ENCODE data around the gene SERPINB3.

Gene SERPINB3

DNA sequence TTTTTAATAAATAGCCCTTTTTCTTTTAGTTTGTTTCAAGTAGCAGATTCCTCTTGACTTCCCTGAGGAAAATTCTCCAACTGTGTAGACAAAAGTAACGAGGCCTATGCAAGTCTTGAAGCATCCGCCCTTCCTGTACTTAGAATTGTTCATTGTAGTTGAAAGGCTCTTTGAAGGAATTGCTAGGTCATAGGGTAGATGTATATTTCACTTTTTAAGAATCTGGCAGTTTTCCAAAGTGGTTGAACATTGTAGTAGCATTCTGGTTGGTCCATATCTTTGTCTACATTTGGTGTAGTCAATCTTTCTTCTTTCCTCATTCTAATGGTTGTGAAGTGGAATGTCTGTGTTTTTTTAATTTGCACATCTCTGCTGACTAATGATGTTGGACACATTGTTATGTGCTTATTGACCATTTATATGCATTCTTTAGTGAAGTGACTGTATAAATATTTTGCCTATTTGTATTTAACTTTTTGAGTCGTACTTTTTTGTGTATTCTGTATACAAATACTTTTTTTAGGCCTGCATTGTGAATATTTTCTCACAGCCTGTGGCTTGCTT is 35.5 kb upstream of the SERPINB3 start:
- H3K4me3 ChIP-seq (replicated peaks; ENCODE audit: low read depth, low read length): no peak overlapping the region
- TF ChIP-seq, protein P1, sequence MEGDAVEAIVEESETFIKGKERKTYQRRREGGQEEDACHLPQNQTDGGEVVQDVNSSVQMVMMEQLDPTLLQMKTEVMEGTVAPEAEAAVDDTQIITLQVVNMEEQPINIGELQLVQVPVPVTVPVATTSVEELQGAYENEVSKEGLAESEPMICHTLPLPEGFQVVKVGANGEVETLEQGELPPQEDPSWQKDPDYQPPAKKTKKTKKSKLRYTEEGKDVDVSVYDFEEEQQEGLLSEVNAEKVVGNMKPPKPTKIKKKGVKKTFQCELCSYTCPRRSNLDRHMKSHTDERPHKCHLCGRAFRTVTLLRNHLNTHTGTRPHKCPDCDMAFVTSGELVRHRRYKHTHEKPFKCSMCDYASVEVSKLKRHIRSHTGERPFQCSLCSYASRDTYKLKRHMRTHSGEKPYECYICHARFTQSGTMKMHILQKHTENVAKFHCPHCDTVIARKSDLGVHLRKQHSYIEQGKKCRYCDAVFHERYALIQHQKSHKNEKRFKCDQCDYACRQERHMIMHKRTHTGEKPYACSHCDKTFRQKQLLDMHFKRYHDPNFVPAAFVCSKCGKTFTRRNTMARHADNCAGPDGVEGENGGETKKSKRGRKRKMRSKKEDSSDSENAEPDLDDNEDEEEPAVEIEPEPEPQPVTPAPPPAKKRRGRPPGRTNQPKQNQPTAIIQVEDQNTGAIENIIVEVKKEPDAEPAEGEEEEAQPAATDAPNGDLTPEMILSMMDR (IDR thresholded peaks at IDR 0.05; ENCODE audit: low read depth, low read length, missing control alignments): no peak
- no peak for DNase-seq (ENCODE audit: extremely low read depth, low read depth)

GRCh38 chr18:63689064-63689463 is 27.4 kb upstream of the SERPINB3 start:
- no peak overlapping the region for H3K4me3 ChIP-seq (replicated peaks; ENCODE audit: low read depth, low read length)
- no peak for DNase-seq (ENCODE audit: extremely low read depth, low read depth)
- TF ChIP-seq, protein P1 (IDR thresholded peaks at IDR 0.05; ENCODE audit: low read depth, low read length, missing control alignments): no peak

- TF ChIP-seq, protein P1 (IDR thresholded peaks at IDR 0.05; ENCODE audit: low read depth, low read length, missing control alignments): no peak
- no peak for DNase-seq (ENCODE audit: extremely low read depth, low read depth)
- no peak overlapping the region for H3K4me3 ChIP-seq (replicated peaks; ENCODE audit: low read depth, low read length)
Observed at GRCh38 chr18:63686871-63687270, 25.2 kb upstream of the SERPINB3 start.

DNA sequence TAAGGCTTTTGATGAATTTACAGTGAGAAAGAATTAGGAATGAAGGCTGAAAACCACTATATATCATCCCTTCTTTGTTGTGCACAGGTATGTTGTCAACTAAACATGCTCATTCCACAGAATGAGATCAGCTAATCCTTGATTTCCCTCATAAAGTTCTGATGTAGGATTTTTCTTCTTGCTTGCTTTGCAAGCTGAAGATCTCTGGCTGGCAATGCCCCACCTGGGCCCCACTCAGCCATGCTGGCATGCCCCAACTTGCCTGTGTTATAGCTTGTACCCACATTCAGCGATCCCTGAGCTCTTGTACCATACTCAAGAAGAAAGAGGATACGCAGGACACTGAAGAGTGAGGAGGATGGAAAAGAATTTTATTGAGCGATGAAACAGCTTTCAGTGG is 23.0 kb upstream of the SERPINB3 start:
- TF ChIP-seq, protein P1 (IDR thresholded peaks at IDR 0.05; ENCODE audit: low read depth, low read length, missing control alignments): no peak
- no peak for DNase-seq (ENCODE audit: extremely low read depth, low read depth)
- H3K4me3 ChIP-seq (replicated peaks; ENCODE audit: low read depth, low read length): no peak overlapping the region

- TF ChIP-seq, protein P1 (IDR thresholded peaks at IDR 0.05; ENCODE audit: low read depth, low read length, missing control alignments): no peak
- H3K4me3 ChIP-seq (replicated peaks; ENCODE audit: low read depth, low read length): no peak overlapping the region
- no peak for DNase-seq (ENCODE audit: extremely low read depth, low read depth)
Observed at GRCh38 chr18:63683890-63684289, 22.2 kb upstream of the SERPINB3 start.

- TF ChIP-seq, protein P1 (IDR thresholded peaks at IDR 0.05; ENCODE audit: low read depth, low read length, missing control alignments): no peak
- peak; percentile 24 for DNase-seq (ENCODE audit: extremely low read depth, low read depth)
- H3K4me3 ChIP-seq (replicated peaks; ENCODE audit: low read depth, low read length): no peak overlapping the region
Observed at GRCh38 chr18:63683152-63683551, 21.5 kb upstream of the SERPINB3 start.

All from HFF-Myc (cell line).